CD4-positive, alpha-beta T cell treated with Interleukin-6 for 4 hours (primary cell): Measurements from ENCODE around the gene RHOJ.
"Not testable (repeated sequence)": the region's sequence is repeated elsewhere in the genome, so short reads cannot be mapped to it uniquely, and the experiment has no call there.

Experiments
- DNase-seq: peaks from one replicate; pipeline ENCODE4 v3.0.0-alpha.2; 2020; ENCODE audit warnings: mixed read lengths

RHOJ gene

DNA sequence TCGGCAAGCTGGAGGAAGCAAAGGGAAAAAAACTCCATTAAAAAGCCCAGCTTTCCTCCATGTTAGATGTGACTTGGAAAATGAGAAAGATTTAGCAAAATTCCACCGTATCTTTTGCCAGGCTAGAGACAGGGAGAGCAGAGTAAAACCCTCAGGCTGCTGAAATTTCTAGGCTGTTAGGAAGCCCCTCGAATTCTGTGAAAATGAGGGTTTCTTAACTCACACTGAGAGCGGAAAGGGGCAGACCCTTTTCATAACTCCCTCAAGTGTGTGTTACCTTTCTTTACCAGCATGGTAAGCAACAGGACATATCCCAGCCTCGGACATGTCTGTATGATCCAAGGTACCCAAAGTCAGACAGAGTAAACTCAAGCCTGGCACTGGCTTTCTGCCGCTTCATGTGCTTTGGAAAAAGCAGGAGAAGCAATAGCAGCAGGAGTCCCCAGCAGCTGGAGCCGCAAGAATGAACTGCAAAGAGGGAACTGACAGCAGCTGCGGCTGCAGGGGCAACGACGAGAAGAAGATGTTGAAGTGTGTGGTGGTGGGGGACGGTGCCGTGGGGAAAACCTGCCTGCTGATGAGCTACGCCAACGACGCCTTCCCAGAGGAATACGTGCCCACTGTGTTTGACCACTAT lies at the start of gene RHOJ:
TSS of gene RHOJ (plus strand) at position 37 of the 637 bp plus-strand sequence. CDS start at position 464, 427 bp downstream.
- DNase-seq = no peak

- DNase-seq = no peak
These were observed 48.6 kb upstream of the RHOJ start for GRCh38 chr14:63155511-63156185.

GRCh38 chr14:63157195-63157594 lies 47.0 kb upstream of the RHOJ start:
- DNase-seq = no peak

- no peak for DNase-seq
These were observed 40.9 kb upstream of the RHOJ start for GRCh38 chr14:63163306-63163705.

DNA sequence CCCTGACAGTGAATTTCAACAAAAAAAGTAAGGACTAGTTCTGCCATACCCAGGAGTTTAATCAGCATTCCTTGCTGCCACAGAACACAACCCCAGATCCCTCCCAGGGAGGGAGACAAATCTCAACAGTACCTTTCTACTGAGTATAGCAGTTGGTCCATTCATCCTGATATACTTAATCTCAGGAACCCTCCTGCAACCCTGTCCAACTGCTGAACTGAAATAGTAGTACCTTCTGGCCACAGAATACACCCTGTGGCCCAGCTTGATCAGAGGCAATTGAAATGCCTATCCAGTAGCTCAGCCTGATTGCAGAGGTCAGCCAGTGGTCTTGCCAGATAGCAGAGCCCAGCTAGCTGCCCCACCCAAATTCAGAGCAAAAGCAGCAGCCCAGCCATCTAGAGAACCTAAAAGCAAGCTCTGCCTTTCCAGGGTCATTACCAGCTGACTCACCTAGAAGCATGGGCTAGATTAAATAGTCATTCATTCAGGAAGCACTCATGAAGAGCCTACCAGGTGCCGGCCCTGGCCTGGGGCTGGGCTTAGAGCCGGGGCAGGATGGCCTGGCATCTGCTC lies 40.0 kb upstream of the RHOJ start:
- no peak for DNase-seq

- DNase-seq = not testable (repeated sequence)
These were observed 39.0 kb upstream of the RHOJ start for GRCh38 chr14:63165267-63165666.

DNA sequence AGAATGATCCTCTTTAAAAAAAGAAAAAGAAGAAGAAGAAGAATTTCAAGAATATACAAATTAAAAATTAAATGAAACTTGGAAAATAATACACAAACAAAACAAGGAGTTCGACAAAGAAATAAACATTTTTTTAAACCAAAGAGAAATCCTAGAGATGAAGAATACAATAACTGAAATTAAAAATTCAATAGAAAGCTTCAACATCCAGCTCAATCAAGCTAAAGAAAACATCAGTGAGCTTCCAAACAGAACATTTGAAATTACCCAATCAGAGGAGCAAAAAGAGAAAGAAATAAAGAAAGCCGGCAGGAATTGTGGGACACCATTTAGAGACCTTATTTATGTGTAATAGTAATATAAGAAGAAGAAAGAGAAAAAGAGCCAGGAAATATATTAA lies 37.2 kb upstream of the RHOJ start:
- no peak for DNase-seq

DNA sequence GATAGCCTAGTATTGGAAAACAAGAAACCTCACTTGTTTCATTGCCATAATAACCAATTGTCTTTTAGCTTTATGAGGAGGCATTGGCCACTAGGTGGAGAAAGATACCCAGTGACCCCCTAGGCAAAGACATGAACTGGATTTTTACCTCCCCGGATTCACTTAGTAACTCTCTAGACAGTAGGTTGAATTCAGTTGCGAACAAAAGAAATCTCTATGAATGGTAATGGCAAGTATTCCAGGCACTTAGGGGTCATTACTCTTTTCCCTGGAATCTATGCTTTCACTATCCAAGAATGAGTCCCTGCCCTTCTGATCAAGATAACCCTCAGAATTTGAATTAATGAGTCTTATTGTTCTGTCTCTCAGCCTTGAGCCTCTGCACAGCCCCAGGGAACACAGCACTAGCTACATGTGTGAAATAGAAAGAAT lies 29.5 kb upstream of the RHOJ start:
- DNase-seq = no peak

- no peak for DNase-seq
These were observed 28.7 kb upstream of the RHOJ start for GRCh38 chr14:63175531-63175930.

GRCh38 chr14:63178912-63179311 lies 25.3 kb upstream of the RHOJ start:
- no peak for DNase-seq

DNA sequence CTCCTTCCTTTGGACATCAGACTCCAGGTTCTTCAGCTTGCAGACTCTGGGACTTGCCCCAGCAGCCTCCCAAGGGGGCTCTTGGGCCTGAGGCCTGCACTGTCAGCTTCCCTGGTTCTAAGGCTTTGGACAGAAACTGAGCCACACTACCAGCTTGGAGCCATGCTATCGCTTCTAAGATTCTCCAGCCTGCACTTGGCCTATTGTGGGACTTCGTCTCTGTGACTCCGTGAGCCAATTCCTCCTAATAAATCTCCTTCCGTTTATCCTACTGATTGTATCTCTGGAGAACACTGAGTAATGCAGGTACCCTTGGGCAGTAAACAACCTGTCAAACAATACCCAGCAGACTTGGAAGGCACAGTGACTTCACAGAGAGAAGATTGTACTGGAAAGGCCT lies 24.9 kb upstream of the RHOJ start:
- DNase-seq = no peak

- no peak for DNase-seq
These were observed 24.2 kb upstream of the RHOJ start for GRCh38 chr14:63180011-63180410.

- DNase-seq = no peak
These were observed 21.3 kb upstream of the RHOJ start for GRCh38 chr14:63182968-63183367.

DNA sequence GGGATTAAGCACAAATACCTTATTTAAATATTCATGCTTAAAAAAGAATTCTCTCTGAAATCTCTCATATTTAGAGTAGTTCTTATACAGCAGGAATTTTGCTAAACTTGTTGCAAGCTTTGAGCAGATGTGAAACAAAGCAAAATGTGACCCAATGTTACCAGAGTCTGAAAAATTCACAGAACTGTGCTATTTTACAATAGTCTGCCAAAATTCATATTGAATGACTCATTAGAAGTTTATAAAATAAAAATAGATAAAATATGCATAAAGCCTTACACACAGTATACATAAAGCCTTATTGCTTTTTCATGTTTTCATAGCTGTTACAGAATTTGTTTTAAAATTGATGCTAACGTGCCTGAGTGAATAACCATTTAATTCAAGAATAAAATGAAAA lies 17.8 kb upstream of the RHOJ start:
- no peak for DNase-seq

DNA sequence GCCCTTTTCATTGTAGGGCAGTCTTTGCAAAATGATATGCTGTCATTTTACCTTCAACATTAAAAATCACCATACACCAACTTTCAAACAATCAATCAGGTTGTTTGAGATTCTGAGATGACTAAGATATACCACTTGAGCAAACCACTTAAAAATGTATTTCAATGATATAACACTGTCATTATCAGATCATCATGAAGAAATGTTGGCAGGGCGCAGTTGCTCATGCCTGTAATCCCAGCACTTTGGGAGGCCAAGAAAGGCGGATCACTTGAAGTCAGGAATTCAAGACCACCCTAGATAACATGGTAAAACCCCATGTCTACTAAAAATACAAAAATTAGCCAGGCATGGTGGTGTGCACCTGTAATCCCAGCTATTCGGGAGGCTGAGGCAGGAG lies 13.0 kb upstream of the RHOJ start:
- DNase-seq = no peak

DNA sequence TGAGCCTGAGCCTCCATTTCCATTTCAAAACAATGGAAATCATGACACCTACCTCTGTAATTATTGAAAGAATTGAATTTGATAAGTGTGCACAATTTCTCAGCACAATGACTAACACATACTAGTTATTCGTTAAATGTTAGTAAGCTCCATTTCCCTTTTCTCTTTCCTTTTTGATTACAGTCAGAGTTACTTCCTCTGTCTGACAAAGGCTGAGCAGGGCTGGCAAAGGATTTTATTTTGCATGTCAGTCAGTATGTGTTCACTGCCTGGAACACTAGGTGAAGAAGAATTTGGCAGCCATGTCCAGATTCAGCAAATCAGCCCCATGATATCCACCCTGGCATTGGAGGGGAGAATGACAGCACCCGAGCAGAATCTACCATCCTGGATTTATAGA lies 12.2 kb upstream of the RHOJ start:
- no peak for DNase-seq

GRCh38 chr14:63193236-63193635 lies 11.0 kb upstream of the RHOJ start:
- no peak for DNase-seq

- DNase-seq = no peak
These were observed 4.1 kb upstream of the RHOJ start for GRCh38 chr14:63200035-63200740.

DNA sequence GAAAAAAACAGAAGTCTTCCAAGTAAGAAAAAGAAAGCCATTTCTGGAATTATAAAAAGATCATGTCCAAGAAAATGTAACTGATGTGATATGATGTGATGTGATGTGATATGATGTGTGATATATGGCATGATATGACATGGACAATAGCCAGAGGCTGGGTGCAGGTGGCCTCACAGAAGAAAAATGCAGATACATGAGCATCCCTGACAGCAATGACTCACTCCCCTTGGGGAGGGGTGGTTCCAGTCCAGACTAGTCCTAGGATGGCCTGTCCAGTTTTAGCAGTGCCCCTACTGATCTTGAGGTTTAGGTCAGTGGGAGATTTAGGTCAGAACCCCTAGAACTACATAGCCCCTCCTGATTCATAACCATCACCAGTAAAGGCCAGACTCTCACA lies 3.5 kb upstream of the RHOJ start:
- DNase-seq = no peak

GRCh38 chr14:63203015-63203414 lies 1.2 kb upstream of the RHOJ start:
- no peak for DNase-seq

- no peak for DNase-seq
These were observed 431 bp upstream of the RHOJ start for GRCh38 chr14:63203618-63204406.

DNA sequence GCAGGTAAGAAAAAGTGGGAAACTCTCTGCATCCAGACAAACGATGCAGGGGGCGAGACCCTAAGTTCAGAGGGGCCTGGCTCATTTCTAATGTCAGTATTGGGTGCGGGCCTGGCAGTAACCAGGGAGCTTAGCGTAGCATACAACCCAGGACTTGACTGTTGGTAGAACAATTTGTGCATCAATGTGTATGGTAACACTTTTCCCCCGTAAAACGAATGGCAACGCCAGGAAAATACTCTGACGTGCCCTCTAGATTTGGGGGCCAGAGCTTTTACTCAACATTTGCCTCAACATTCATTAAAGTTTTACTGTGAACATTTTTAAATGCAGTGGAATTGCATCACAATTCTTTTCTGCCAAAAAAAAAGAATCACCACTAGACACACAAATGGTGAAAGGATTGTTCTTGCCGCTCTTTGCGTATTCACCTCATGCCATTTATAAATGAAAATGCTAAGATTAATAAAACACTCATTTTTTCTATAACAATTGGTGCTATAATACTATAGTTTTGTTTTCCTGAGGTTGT lies 867 bp downstream of the RHOJ start:
- DNase-seq = no peak

DNA sequence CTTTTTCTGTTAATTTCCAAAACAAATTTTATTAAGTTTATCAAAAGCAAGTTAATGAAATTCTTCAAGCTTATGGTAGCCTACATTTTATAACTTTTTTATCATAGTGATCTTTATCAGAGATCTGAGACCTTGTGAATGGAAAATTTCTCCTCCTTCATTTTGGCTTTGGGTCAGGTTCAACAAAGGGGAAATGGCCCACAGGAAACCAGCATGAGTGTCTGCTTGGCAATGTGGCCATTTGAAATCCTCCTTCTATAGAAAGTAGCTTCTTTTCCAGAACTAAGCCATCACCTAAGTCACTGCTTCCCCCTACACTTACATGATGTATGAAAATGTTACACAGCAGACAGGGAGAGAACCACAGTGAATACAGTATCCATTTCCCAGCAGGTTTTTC lies 1.6 kb downstream of the RHOJ start:
- DNase-seq = no peak
